Effector memory CD4-positive, alpha-beta T cell (primary cell): ENCODE results near the gene MRC2.

Experiments
- DNase-seq, 3 donors: peaks; one replicate each; pipeline ENCODE4 v3.0.0-alpha.2; 2020
- H3K27ac ChIP-seq: 2 replicates; pipeline ENCODE4 v1.7.0; 2013; ENCODE audit warnings: mild to moderate bottlenecking, low read length, moderate library complexity; ENCODE audit not compliant: insufficient read depth, poor library complexity, severe bottlenecking
- H3K27me3 ChIP-seq: replicated peaks from 2 replicates; pipeline ENCODE4 v1.7.0; 2013; ENCODE audit warnings: mild to moderate bottlenecking, low read length; ENCODE audit not compliant: insufficient read depth, control insufficient read depth, poor library complexity, severe bottlenecking
- H3K36me3 ChIP-seq: 2 replicates; pipeline ENCODE4 v1.7.0; 2013; ENCODE audit warnings: mild to moderate bottlenecking, low read length, moderate library complexity; ENCODE audit not compliant: control insufficient read depth, insufficient read depth
- H3K4me1 ChIP-seq: 2 replicates; pipeline ENCODE4 v1.7.0; 2013; ENCODE audit warnings: low read length, mild to moderate bottlenecking; ENCODE audit not compliant: control insufficient read depth, insufficient read depth, poor library complexity, severe bottlenecking
- H3K4me3 ChIP-seq: 2 replicates; pipeline ENCODE4 v1.7.0; 2013; ENCODE audit warnings: low read length, low read depth, mild to moderate bottlenecking; ENCODE audit not compliant: insufficient read depth, poor library complexity, severe bottlenecking
- H3K9me3 ChIP-seq: 2 replicates; pipeline ENCODE4 v1.7.0; 2013; ENCODE audit warnings: mild to moderate bottlenecking, low read length, moderate library complexity; ENCODE audit not compliant: control insufficient read depth

Gene MRC2

DNA sequence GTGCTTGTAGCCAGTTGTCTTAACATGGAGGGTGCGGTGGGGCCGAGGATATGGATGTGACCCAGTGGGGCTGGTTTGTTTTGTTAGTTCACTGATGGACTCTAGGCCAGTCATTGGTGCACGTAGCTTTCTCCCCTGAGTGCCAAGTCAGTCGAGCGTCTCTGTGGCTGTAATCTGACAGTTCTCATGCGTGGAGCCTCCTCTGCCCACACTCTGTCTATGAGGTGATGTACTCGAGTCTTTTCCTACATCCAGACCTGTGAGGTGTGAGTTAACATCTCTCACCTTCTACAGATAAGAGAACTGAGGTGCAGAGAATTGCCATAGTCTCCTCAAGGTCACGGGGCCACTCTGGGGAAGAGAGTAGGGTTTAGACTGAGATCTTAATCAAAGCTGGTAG is 90.4 kb downstream of the MRC2 start:
- no peaks in the 10 kb centered on the region for H3K9me3 ChIP-seq
- DNase-seq = no peak
- H3K27ac ChIP-seq = no peak overlapping the region
- no peaks in the 10 kb centered on the region for H3K36me3 ChIP-seq
- H3K27me3 ChIP-seq = no peaks in the 10 kb centered on the region
- no peaks in the 10 kb centered on the region for H3K4me1 ChIP-seq
- H3K4me3 ChIP-seq = no peak overlapping the region

- DNase-seq = no peak
- Histone ChIP-seq H3K36me3 (no peaks in the 10 kb centered on the region), H3K9me3 (no peaks in the 10 kb centered on the region), H3K4me3 (no peak overlapping the region), H3K27ac (no peak overlapping the region), H3K27me3 (no peaks in the 10 kb centered on the region), H3K4me1 (no peaks in the 10 kb centered on the region)
Observed at GRCh38 chr17:62718429-62718828, 91.0 kb downstream of the MRC2 start.

DNA sequence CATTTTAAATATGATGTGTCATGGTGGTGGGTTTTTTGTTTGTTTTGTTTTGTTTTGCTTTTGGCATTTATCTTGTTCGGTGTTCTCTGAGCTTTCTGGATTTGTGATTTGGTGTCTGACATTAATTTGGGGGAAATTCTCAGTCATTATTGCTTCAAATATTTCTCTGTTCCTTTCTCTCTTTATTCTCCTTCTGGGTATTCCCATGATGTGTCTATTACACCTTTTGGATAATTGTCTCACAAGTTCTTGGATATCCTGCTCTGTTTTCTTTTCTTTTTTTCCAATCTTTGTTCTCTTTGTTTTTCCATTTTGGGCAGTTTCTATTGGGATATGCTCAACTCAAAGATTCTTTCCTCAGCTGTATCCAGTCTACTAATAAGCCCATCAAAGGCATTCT is 92.1 kb downstream of the MRC2 start:
- Histone ChIP-seq H3K4me3 (no peak overlapping the region), H3K36me3 (no peaks in the 10 kb centered on the region), H3K27me3 (no peaks in the 10 kb centered on the region), H3K27ac (no peak overlapping the region), H3K9me3 (no peaks in the 10 kb centered on the region), H3K4me1 (peaks cover 8% of the 10 kb centered on the region)
- DNase-seq = no peak

DNA sequence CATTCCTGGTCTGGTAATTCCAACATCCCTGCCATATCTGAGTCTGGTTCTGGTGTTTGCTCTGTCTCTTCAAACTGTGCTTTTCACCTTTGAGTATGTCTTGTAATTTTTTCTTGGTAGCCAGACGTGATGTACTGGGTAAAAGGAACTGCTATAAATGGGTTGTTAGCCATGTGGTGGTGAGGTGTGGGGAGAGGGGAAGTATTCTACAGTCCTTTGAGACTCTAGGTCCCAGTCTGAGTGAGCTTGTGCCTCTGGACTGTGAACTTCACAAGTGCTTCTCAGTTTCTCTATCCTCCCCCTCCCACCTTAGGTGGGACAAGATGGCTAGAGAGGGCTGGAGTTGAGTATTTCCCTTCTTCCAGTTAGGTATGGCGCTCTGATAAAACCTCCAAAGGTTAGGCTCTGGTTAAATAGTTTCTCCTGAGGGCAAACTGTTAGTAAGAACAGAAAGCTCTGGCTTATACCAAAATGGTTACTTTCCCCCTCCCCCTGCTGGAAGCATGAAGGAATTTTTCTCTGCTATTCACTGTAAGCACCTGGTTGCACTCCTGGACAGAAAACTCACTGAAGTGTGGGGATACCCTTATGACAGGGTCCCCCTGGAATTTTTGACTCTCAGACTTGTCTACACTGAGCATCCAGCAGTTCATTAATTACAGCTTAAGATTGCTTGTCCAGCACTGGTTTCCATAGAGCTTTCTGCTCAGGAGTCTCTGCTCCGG is 92.8 kb downstream of the MRC2 start:
- no peak overlapping the region for H3K27ac ChIP-seq
- no peak for DNase-seq
- no peaks in the 10 kb centered on the region for H3K27me3 ChIP-seq

GRCh38 chr17:62722625-62723024 is 95.2 kb downstream of the MRC2 start:
- no peaks in the 10 kb centered on the region for H3K36me3 ChIP-seq
- H3K27me3 ChIP-seq = no peaks in the 10 kb centered on the region
- no peak for DNase-seq

More for the DNA sequence above, 92.8 kb downstream of the MRC2 start:
- Histone ChIP-seq H3K36me3 (no peaks in the 10 kb centered on the region), H3K4me3 (no peak overlapping the region), H3K4me1 (peaks cover 13% of the 10 kb centered on the region), H3K9me3 (no peaks in the 10 kb centered on the region)

DNA sequence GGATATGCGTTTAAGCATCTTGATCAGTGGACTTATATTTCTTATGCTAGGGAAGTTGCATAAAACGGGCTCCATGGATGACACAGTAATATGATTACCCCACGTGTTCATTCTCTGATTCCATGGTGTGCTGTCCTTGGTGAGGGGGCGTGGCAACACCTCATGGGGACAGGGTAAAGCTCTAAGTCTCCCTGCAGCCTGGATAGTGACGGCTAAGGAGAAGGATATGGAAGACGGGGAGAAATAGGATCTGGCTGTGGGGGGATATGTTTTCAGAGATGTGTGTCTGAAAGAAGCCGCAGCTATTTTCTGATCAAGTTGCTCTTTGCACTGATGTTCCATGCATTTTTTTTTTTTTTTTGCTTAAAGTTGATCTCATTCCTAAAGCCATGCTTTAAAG is 96.4 kb downstream of the MRC2 start:
- no peaks in the 10 kb centered on the region for H3K27me3 ChIP-seq
- peaks cover 18% of the 10 kb centered on the region for H3K4me1 ChIP-seq
- H3K36me3 ChIP-seq = no peaks in the 10 kb centered on the region
- H3K9me3 ChIP-seq = no peaks in the 10 kb centered on the region
- DNase-seq = no peak
- no peak overlapping the region for H3K4me3 ChIP-seq
- peak overlapping the region; percentile 54 for H3K27ac ChIP-seq

More at GRCh38 chr17:62722625-62723024, 95.2 kb downstream of the MRC2 start:
- Histone ChIP-seq H3K4me1 (peaks cover 18% of the 10 kb centered on the region), H3K27ac (no peak overlapping the region), H3K9me3 (no peaks in the 10 kb centered on the region), H3K4me3 (no peak overlapping the region)

GRCh38 chr17:62724398-62725146 is 97.1 kb downstream of the MRC2 start:
- Histone ChIP-seq H3K4me1 (peaks cover 18% of the 10 kb centered on the region), H3K27ac (peak overlapping the region; percentile 54), H3K4me3 (no peak overlapping the region), H3K27me3 (no peaks in the 10 kb centered on the region), H3K9me3 (no peaks in the 10 kb centered on the region), H3K36me3 (no peaks in the 10 kb centered on the region)
- peak; percentile 48 to 57 (median 52) for DNase-seq

- Histone ChIP-seq H3K36me3 (no peaks in the 10 kb centered on the region), H3K9me3 (no peaks in the 10 kb centered on the region), H3K4me1 (peaks cover 18% of the 10 kb centered on the region), H3K4me3 (no peak overlapping the region), H3K27ac (no peak overlapping the region), H3K27me3 (no peaks in the 10 kb centered on the region)
- DNase-seq = no peak
Observed at GRCh38 chr17:62725791-62726249, 98.3 kb downstream of the MRC2 start.

- no peak for DNase-seq
- no peaks in the 10 kb centered on the region for H3K36me3 ChIP-seq
- H3K9me3 ChIP-seq = no peaks in the 10 kb centered on the region
- no peak overlapping the region for H3K4me3 ChIP-seq
- peaks cover 18% of the 10 kb centered on the region for H3K4me1 ChIP-seq
- no peaks in the 10 kb centered on the region for H3K27me3 ChIP-seq
- no peak overlapping the region for H3K27ac ChIP-seq
Observed at GRCh38 chr17:62727916-62728672, 100.6 kb downstream of the MRC2 start.
